ENCODE results near the gene ACER3. TPM values are rescaled to one million over a fixed set of nuclear protein-coding genes. Genes with fewer than 3 reads are reported as not detected.
"Not testable (repeated sequence)": the region's sequence is repeated elsewhere in the genome, so short reads cannot be mapped to it uniquely, and the experiment has no call there.

ACER3 gene
- total and polyA plus RNA-seq, 2 experiments from 2014 or later, result 17.1 to 18.3 TPM

DNA sequence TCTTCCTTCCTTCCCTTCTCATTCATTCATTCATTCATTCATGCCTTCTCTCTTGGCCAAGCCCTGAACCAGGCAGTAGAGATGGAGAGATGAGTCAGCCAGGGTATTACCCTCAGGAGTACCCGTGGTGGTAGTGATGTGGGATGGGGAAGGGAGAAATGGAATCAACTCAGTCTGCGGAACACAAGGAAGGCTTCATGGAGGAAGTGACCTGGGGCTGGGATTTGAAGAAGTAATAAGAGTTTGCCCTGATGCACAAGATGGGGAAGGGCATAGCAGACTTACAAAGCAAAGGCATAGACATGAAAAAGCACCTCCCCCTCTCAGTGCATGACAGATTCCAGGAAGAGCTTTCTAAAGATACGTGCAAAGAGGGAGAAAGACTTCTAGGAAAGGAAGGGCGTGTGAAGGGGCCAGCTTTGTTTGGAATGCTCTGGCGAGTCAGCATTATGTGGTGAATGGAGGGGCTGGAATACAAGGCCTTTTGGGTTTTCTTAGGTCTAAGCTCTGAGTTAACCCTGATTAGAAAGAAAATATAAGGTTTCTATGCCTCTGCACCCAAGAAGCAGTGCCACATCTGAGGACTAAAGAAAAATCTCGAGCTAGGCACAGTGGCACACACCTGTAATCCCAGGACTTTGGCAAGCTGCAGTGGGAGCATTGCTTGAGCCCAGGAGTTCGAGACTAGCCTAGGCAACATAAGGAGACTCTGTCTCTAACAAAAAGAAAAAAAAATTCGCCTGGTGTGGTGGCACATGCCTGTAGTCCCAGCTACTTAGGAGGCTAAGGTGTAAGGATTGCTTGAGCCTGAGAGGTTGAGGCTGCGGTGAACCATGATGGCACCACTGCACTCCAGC lies 36.4 kb upstream of the ACER3 start:
- TF ChIP-seq, protein P1, sequence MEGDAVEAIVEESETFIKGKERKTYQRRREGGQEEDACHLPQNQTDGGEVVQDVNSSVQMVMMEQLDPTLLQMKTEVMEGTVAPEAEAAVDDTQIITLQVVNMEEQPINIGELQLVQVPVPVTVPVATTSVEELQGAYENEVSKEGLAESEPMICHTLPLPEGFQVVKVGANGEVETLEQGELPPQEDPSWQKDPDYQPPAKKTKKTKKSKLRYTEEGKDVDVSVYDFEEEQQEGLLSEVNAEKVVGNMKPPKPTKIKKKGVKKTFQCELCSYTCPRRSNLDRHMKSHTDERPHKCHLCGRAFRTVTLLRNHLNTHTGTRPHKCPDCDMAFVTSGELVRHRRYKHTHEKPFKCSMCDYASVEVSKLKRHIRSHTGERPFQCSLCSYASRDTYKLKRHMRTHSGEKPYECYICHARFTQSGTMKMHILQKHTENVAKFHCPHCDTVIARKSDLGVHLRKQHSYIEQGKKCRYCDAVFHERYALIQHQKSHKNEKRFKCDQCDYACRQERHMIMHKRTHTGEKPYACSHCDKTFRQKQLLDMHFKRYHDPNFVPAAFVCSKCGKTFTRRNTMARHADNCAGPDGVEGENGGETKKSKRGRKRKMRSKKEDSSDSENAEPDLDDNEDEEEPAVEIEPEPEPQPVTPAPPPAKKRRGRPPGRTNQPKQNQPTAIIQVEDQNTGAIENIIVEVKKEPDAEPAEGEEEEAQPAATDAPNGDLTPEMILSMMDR (IDR thresholded peaks at IDR 0.05; ENCODE audit: poor library complexity), result no peak
- no peak for TF ChIP-seq EZH2phosphoT487 (IDR thresholded peaks at IDR 0.05; ENCODE audit: low read depth, severe bottlenecking, unreplicated experiment)
- TF ChIP-seq EZH2 (IDR thresholded peaks at IDR 0.05; ENCODE audit: borderline replicate concordance), result no peak
- Histone ChIP-seq H3K4me3 (no peak overlapping the region), H3K4me1 (ENCODE audit: insufficient read depth) (peaks cover 3% of the 10 kb centered on the region), H2AFZ (no peak overlapping the region), H3K27me3 (no peaks in the 10 kb centered on the region), H3K9me2 (replicated peaks; ENCODE audit: insufficient read depth) (no peaks in the 10 kb centered on the region), H3K9me3 (ENCODE audit: low read depth) (no peaks in the 10 kb centered on the region), H4K20me1 (ENCODE audit: insufficient read depth, poor library complexity, severe bottlenecking) (no peaks in the 10 kb centered on the region), H3K27ac (no peak overlapping the region), H3K79me2 (no peaks in the 10 kb centered on the region), H3K36me3 (replicated peaks; ENCODE audit: insufficient read depth, low read depth) (no peaks in the 10 kb centered on the region), H3K4me2 (no peak overlapping the region)
- no peak for DNase-seq (ENCODE audit: low spot score)
- 82% methylated on average over 9 of the region's 9 CpGs for WGBS (ENCODE audit: low lambda C conversion rate, missing lambda C conversion rate)

DNA sequence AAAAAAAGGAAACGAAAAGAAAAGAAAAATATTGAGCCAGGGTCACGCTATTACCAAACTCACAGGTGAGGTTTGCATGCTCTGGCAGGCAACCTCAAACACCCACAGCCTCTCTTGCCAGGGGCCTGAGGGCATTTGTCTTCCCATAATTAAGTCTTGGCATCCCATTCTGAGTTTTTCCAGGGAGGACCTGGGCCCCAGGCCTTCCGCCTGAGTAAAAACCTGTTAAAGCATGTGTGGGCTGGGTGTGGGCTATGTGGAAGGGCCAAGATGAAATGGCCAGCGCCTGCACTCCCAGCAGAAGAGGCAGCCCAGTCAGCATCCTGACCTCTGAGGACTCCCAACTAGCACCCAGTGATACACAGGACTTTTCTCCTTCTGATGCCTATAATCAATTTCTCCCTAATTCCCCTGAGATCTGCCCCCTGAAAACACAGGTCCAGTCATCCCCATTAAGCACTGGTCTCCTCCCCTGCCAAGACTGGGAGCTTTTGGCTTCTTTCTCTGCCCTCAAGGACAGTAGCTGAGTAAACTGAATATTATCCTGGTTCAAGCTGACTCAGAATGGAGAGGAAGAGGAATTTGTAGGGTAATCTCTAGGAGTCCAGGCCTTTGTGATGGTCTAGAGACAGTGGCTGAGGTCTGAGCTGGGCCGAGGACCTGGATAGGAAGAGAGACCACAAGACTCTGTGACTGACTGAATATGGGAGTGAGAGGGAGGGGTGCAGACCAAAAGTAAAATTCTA lies 35.6 kb upstream of the ACER3 start:
- Histone ChIP-seq H3K36me3 (replicated peaks; ENCODE audit: insufficient read depth, low read depth) (no peaks in the 10 kb centered on the region), H3K4me2 (no peak overlapping the region), H3K9me2 (replicated peaks; ENCODE audit: insufficient read depth) (no peaks in the 10 kb centered on the region), H3K27me3 (no peaks in the 10 kb centered on the region), H4K20me1 (ENCODE audit: insufficient read depth, poor library complexity, severe bottlenecking) (no peaks in the 10 kb centered on the region), H3K4me3 (no peak overlapping the region), H3K9me3 (ENCODE audit: low read depth) (no peaks in the 10 kb centered on the region), H2AFZ (no peak overlapping the region), H3K79me2 (no peaks in the 10 kb centered on the region), H3K4me1 (ENCODE audit: insufficient read depth) (peaks cover 3% of the 10 kb centered on the region), H3K27ac (no peak overlapping the region)
- WGBS (ENCODE audit: low lambda C conversion rate, missing lambda C conversion rate), result 87% methylated on average over 5 of the region's 5 CpGs
- no peak for DNase-seq (ENCODE audit: low spot score)
- no peak for TF ChIP-seq EZH2phosphoT487 (IDR thresholded peaks at IDR 0.05; ENCODE audit: low read depth, severe bottlenecking, unreplicated experiment)
- no peak for TF ChIP-seq EZH2 (IDR thresholded peaks at IDR 0.05; ENCODE audit: borderline replicate concordance)
- TF ChIP-seq, protein P1 (IDR thresholded peaks at IDR 0.05; ENCODE audit: poor library complexity), result no peak

DNA sequence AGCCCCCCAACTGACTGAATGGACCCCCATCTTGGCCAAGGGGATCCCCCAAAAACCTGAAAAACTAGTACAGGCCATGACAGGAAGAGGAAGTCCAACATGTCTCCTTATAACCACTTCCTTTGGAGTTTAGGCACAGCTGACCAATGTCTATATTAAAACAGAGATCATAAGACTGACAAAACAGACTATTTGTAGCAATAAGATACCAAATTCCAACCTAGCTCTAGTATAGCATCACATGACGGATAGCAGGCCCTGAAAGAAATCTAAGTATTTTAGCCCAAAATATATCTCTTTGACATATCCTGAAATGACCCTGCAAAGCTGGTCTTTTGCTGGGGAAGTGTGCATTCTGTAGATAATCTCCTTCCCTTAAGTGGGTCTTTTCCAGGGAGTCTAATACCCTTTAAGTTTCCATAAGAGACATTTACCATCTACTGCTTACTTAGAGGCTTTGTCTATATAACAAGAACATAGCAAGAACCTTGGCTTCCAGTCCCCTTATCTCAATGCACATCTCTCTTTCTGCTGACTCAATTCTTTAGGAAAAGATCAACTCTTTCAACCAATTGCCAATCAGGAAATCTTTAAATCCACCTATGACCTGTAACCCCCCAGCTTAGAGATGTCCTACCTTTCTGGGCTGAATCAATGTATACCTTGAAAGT lies 34.9 kb upstream of the ACER3 start:
- Histone ChIP-seq H3K9me2 (replicated peaks; ENCODE audit: insufficient read depth) (no peaks in the 10 kb centered on the region), H3K9me3 (ENCODE audit: low read depth) (no peaks in the 10 kb centered on the region), H3K36me3 (replicated peaks; ENCODE audit: insufficient read depth, low read depth) (no peaks in the 10 kb centered on the region), H4K20me1 (ENCODE audit: insufficient read depth, poor library complexity, severe bottlenecking) (no peaks in the 10 kb centered on the region), H3K27me3 (no peaks in the 10 kb centered on the region), H2AFZ (no peak overlapping the region), H3K4me3 (no peak overlapping the region), H3K79me2 (no peaks in the 10 kb centered on the region), H3K4me2 (no peak overlapping the region), H3K27ac (no peak overlapping the region), H3K4me1 (ENCODE audit: insufficient read depth) (peaks cover 8% of the 10 kb centered on the region)
- TF ChIP-seq EZH2 (IDR thresholded peaks at IDR 0.05; ENCODE audit: borderline replicate concordance) (no peak), EZH2phosphoT487 (IDR thresholded peaks at IDR 0.05; ENCODE audit: low read depth, severe bottlenecking, unreplicated experiment) (no peak)
- TF ChIP-seq, protein P1 (IDR thresholded peaks at IDR 0.05; ENCODE audit: poor library complexity), result no peak
- 96% methylated on average over 1 of the region's 1 CpG for WGBS (ENCODE audit: low lambda C conversion rate, missing lambda C conversion rate)
- no peak for DNase-seq (ENCODE audit: low spot score)

DNA sequence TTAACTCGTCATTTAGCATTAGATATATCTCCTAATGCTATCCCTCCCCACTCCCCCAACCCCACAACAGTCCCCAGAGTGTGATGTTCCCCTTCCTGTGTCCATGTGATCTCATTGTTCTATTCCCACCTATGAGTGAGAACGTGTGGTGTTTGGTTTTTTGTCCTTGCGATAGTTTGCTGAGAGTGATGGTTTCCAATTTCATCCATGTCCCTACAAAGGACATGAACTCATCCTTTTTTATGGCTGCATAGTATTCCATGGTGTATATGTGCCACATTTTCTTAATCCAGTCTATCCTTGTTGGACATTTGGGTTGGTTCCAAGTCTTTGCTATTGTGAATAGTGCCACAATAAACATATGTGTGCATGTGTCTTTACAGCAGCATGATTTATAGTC lies 34.2 kb upstream of the ACER3 start:
- not testable (repeated sequence) for H3K9me2 ChIP-seq (replicated peaks; ENCODE audit: insufficient read depth); H3K4me3 ChIP-seq; H3K36me3 ChIP-seq (replicated peaks; ENCODE audit: insufficient read depth, low read depth); H3K4me2 ChIP-seq; H3K27ac ChIP-seq; H3K79me2 ChIP-seq; DNase-seq (ENCODE audit: low spot score); H3K27me3 ChIP-seq; H4K20me1 ChIP-seq (ENCODE audit: insufficient read depth, poor library complexity, severe bottlenecking); H2AFZ ChIP-seq; H3K9me3 ChIP-seq (ENCODE audit: low read depth)
- peaks cover 13% of the 10 kb centered on the region for H3K4me1 ChIP-seq (ENCODE audit: insufficient read depth)
- WGBS (ENCODE audit: low lambda C conversion rate, missing lambda C conversion rate), result 89% methylated on average over 3 of the region's 3 CpGs

GRCh38 chr11:76827005-76827404 lies 33.7 kb upstream of the ACER3 start:
- H3K4me3 ChIP-seq; H3K36me3 ChIP-seq (replicated peaks; ENCODE audit: insufficient read depth, low read depth); H3K27me3 ChIP-seq: not testable (repeated sequence)

More at GRCh38 chr11:76827005-76827404, 33.7 kb upstream of the ACER3 start:
- H3K27ac ChIP-seq; H3K4me2 ChIP-seq; H4K20me1 ChIP-seq (ENCODE audit: insufficient read depth, poor library complexity, severe bottlenecking); DNase-seq (ENCODE audit: low spot score); H2AFZ ChIP-seq; H3K9me2 ChIP-seq (replicated peaks; ENCODE audit: insufficient read depth); H3K79me2 ChIP-seq; H3K9me3 ChIP-seq (ENCODE audit: low read depth): not testable (repeated sequence)
- peaks cover 13% of the 10 kb centered on the region for H3K4me1 ChIP-seq (ENCODE audit: insufficient read depth)

All from hepatocyte (in vitro differentiated cells).